HG03066 (cell line): ENCODE measurements around the gene DACT3.

Experiments
- ATAC-seq: cut with Tn5 transposase; IDR thresholded peaks from one replicate; pipeline ENCODE4 v1.9.1; 2021; ENCODE audit warnings: low read depth; ENCODE audit not compliant: unreplicated experiment

Gene DACT3

GRCh38 chr19:46668662-46669061, 7.7 kb upstream of the DACT3 start:
- ATAC-seq, result no peak

- ATAC-seq, result no peak
Observed at GRCh38 chr19:46665072-46665471, 4.1 kb upstream of the DACT3 start.

- no peak for ATAC-seq
Observed at GRCh38 chr19:46661735-46662592, 982 bp upstream of the DACT3 start.

- ATAC-seq, result peak; percentile 1
Observed at GRCh38 chr19:46660551-46661019, 397 bp downstream of the DACT3 start.

- no peak for ATAC-seq
Observed at GRCh38 chr19:46660008-46660517, 919 bp downstream of the DACT3 start.

- ATAC-seq, result no peak
Observed at GRCh38 chr19:46659151-46660007, 1.6 kb downstream of the DACT3 start.

- ATAC-seq, result no peak
Observed at GRCh38 chr19:46656541-46656940, 4.4 kb downstream of the DACT3 start.

GRCh38 chr19:46654621-46655152, 6.3 kb downstream of the DACT3 start:
- no peak for ATAC-seq

GRCh38 chr19:46650445-46650844, 10.5 kb downstream of the DACT3 start:
- no peak for ATAC-seq

- ATAC-seq, result no peak
Observed at GRCh38 chr19:46648961-46649960, 11.7 kb downstream of the DACT3 start.

GRCh38 chr19:46648060-46648960, 12.7 kb downstream of the DACT3 start:
- no peak for ATAC-seq

- ATAC-seq, result no peak
Observed at GRCh38 chr19:46646402-46646801, 14.6 kb downstream of the DACT3 start.

GRCh38 chr19:46644720-46645119, 16.3 kb downstream of the DACT3 start:
- no peak for ATAC-seq

GRCh38 chr19:46640656-46641055, 20.3 kb downstream of the DACT3 start:
- no peak for ATAC-seq

- ATAC-seq, result no peak
Observed at GRCh38 chr19:46639358-46640182, 21.4 kb downstream of the DACT3 start.

- ATAC-seq, result no peak
Observed at GRCh38 chr19:46637224-46637623, 23.8 kb downstream of the DACT3 start.

- no peak for ATAC-seq
Observed at GRCh38 chr19:46635920-46636761, 24.8 kb downstream of the DACT3 start, which contains the start of gene GNG8. GNG8 (minus strand) TSS chr19:46636202; CDS start chr19:46634682, 1,520 bp downstream.
